GM18909 (cell line): ENCODE data around the gene CYB5R3.

Experiments used
- ATAC-seq: cut with Tn5 transposase; IDR thresholded peaks from one replicate; pipeline ENCODE4 v1.9.1; 2021; ENCODE audit warnings: mild to moderate bottlenecking; ENCODE audit not compliant: unreplicated experiment, poor library complexity

The CYB5R3 gene

GRCh38 chr22:42649246-42650099, at the start of gene CYB5R3:
Gene CYB5R3 (minus strand): TSS chr22:42649392. CDS start chr22:42649315, 77 bp downstream.
- peak; percentile 66 for ATAC-seq

DNA sequence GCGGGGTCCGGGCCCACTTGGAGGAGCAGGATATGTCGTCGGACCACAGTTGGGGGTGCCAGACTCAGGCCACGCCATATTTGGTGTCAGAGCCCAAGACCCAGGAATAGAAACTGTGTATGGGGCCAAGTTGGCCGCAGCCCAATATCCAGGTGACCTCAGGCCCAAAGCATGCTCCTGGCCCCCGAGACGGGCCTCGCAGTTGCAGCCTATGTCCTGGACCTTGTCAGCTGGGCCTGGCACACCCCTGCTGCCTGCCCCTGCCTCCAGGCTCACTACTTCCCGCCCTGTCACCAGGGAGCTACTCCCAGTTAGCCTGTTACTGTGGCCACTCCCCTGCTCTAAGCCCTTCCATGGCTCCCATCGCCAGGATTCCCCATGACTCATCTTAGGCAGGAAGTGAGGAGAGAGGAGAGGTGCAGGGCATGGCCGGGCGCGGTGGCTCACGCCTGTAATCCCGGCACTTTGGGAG, 48.4 kb upstream of the CYB5R3 start:
- ATAC-seq: no peak

- ATAC-seq: no peak
Observed at GRCh38 chr22:42696331-42696967, 47.3 kb upstream of the CYB5R3 start.

DNA sequence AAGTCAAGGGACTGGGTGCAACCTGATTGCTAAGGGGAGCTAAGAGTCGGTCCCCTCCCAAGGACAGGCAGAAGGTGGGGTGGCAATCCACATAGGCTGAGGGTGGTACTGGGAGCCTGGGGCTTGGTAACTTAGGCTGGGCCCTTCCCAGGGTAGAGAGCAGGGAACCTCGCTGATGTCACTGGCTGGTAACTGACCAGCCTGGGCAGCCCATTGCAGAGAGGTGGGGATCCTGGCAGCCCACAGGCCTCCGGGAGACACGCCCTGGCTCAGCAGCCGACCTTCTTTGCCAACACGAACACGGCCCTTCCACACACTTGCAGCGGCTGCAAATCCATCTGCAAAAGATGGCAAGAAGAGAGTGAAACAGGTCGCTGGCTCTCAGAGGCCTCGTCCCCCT, 46.1 kb upstream of the CYB5R3 start:
- no peak for ATAC-seq

DNA sequence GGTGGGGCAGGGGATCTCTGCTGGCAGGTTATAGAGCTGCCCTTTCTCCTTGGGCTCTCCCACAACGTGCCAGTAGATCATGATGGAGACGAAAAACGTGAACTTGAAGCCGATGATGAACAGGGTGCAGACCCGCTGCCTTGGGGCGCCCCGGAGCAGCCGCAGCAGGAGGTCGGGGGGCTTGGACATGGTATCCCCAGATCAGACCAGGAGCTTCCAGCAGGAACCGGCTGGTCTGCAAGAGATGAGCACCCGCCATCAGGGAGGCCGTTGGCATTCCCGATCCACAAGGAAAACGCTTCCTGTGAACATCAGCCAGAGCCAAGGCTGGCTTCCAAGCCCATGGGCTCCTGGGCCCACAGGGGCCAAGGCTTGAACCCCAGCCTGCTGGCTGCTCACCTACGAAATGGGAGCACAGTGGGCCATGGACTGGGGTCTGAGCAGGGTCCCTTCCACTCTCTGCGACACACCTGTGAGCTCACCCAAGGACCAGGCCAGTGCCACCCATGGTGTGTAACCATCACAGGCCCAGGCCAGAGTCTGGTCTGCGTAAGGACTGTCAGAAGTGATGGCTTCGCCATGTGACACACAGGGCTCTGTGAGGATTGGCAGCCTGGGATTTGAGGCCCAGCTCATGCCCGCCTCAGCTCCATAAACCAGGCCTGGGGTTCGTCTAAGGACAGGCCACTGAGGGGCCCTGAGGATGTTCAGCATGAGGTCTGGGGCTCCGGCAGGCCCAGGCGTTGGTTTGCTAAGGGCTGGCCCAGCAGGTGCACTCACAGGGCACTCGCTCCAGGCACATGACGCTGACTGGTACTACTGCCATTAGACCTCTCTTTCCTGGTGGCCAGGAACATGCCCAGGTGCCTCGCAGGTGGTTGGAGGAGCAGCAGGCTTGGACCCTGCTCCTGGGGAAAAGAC, 44.8 kb upstream of the CYB5R3 start:
- no peak for ATAC-seq

- ATAC-seq: no peak
Observed at GRCh38 chr22:42693055-42693762, 44.0 kb upstream of the CYB5R3 start.

DNA sequence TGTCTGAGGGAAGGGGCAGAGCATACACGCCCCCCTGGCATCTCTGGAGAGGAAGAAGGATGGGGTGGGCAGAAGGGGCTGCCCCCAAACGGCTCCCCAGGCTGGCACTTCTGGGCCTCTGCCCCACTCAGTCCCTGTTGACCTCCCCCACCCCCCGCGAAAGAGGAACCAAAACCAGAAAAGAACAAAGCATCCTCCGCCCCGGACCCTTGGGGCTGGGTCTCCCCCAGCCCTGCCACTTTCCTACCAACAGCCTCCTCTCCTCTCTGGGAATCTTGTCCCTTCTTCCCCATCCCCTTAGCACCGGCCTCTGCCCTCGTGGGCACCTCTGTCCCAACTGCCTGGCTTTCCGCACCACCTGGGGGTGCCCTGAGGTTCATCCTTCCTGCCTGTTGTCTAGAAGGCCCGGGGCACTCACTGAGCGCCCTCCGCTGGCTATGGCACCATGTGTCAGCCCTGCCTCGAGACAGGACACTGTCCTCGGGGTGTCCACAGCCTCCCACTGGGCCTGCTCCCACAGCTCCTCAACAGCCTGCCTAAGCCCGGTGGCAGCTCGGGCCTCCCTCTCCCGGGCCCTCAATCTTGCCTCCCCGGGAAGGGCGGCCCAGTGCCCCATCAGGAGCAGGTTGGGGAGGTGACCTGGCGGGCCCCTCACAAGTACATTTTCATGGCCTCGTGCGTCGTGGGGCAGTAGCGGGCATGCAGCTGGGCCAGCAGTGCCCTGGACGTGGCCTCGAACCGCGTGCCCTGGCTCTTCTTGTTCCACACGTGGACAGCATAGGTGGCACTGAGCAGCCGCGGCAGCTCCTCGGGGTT, 43.3 kb upstream of the CYB5R3 start:
- ATAC-seq: no peak

DNA sequence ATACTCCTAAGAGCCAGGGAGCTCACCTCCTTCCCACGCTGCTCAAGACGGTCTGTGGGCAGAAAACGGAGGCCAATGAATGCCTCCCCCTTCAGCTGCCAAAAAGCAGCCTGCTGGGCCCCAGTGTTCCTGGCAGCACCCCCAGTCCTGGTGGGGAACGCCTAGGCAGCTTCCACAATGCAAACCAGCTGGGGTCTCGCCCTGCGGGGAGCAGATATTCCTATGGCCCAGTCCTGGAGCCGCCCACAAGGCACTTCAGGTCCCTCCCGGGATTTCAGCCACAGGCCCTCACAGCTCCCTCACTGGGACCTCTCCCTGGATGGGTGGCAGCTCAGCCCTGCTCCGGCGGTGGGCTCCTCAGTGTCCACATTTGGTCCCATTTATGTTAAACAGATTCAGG, 42.2 kb upstream of the CYB5R3 start:
- ATAC-seq: no peak

DNA sequence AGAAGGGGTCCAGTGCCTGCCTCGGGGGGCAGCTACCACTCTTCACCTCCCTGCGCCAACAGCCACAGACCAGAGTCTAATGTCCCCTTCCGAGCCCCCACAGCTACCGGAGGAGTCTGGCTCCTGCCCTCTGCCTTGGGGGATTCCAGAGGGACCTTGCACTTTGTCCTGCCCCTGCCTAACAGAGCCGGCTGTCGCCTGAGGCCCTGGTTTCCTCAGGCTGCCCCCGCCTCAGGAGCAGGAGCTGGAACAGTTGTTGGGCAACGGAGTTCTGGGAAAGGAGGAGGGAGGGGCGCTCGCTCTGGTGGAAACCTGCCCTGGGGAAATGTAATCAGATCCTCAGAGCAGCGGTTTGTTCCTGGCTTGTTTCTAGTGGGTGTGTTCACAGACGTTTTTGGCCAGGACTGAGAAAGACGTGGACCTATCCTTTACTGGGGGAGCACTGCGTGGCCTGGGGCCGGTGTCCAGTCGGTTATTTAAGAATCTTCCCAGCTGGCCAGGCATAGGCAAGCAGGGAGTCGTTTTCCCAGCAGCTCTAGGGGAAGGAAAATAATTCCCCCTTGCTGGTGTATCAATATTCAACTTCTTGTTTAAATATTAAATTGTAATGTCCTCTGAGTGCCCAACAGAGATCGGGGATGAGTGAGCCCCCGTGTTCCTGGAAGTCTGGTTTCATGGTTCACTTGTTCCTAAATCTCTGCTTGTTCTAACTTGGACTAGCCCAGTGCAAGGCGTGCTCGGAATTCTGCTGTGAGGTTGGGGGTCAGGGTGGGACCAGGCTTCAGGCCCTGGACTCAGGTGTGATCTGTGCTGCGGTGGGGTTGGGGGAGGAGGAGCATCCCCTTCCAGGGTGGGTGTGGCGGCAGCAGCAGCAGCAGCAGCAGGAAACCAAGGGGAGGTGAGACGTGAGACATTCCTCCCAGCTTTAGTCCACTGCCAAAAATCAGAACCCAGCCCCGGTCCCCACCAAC, 39.3 kb upstream of the CYB5R3 start:
- no peak for ATAC-seq

DNA sequence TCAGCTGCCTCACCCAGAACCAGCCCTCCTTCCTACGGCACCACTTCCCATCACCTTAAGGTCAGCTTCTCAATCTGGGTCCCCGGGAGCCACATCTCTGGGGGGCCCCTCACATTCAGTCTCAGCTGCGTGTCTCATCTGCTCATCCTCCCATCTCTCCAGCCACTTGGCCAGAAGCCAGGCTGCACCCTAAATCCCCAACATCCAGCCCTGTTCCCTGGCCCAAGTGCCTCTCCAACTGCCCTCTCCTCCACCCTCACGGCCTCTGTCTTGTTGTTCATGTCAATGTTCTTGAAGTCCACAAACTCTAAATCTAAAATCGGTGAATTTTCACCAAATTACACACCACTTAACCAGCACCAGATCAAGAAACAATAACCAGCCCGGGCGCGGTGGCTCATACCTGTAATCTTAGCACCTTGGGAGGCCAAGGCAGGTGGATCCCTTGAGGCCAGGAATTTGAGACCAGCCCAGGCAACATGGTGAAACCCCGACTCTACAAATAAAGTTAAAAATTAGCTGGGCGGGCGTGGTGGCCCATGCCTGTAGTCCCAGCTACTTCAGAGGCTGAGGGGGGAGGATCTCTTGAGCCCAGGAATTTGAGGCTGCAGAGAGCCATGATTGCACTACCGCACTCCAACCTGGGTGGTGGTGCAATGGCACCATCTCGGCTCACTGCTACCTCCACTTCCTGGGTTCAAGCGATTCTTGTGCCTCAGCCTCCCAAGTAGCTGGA, 37.7 kb upstream of the CYB5R3 start:
- no peak for ATAC-seq

DNA sequence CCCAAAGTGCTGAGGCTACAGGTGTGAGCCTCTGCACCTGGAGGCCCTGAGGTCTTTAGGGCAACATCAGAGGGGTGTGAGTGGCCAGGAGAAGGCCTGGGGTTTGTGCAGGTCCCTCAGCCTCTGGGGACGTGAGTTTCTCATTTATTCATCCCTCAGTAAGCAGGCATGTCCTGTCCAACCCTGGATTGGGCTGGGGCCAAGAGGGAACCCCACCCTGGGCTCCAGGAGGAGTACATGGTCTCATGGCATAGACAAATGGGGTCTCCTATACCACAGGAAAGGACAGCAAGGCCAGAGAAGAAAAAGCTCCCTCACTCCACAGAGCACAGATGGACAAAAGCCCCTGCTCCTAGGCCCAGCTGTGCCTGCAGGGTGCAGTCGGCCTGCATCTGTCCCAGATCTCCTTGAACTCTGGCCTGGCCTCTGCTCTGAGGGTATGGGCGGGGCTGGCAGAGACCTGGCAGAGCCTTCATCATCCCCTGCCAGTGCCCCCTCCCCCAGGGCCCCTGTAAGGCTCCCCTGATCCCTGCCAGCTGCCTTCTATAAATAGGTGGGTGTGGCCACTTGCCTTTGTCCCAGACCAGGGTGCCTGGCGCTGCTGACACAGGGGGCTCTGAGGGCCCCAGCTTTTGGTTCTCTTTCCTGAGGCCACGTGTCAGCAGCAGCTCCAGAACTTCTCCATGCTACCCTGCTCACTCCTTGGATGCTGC, 36.9 kb upstream of the CYB5R3 start:
- ATAC-seq: no peak

DNA sequence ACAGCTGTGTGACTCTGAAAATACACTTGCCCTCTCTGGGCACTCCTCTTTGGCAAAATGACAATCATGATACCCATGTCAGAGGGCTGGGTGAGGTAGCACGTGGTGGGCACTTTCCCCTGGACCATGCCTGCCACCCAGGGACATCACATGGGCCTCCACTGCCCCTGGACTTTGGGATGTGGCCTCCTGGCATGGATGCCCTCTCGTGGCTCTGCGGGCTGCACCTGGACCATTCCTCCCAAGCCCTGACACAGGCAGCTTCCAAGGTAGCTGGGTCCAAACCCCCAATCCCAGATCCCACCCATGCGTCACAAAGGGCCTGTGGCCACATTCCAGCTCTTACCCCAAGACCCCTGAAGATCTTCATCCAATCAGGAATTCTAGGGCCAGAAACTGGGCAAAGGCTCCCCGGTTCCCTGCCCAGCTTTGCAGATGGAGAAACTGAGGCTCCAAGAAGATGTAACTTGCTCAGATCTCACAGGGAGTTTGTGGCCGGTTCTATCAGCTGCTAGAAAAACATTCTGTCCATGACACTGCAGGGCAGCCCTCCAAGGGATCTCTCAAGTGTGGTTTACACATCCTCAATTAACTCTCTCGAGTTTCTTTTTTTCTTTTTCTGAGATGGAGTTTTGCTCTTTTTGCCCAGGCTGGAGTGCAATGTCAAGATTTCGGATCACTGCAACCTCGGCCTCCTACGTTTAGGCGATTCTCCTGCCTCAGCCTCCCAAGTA, 35.4 kb upstream of the CYB5R3 start:
- no peak for ATAC-seq

DNA sequence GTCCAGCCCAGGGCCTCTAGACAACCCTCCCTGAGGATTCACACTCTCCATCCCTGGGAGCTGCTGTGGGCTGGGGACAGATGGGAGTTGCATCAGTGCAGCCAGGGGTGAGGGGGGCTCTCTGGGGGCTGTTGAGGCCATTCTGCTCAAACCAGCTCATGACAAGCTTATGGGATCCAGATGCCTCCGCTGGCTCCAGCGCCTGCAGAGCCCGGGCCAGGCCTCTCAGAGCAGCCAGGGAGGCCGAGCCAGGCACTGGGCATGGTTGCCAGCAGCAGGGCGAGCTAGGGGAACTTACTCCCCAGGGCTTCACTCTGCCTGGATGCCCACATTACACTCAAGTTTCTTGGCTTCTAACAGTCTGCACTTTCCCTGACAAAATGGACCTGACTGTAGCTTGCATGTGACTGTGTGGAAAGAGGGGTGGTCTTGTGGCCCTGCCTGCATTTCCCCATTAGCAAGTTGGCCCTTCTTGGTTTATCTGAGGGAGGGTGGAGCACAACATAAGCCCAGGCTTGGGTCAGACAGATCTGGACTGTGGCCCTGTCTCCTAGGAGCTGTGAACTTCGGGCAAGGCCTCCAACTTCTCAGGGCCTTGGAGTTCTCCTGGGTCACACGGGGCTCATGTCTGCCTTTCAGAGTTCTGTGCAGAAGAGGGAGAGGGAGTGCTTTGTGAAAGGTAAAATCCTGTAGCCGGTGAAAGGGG, 34.5 kb upstream of the CYB5R3 start:
- ATAC-seq: no peak

DNA sequence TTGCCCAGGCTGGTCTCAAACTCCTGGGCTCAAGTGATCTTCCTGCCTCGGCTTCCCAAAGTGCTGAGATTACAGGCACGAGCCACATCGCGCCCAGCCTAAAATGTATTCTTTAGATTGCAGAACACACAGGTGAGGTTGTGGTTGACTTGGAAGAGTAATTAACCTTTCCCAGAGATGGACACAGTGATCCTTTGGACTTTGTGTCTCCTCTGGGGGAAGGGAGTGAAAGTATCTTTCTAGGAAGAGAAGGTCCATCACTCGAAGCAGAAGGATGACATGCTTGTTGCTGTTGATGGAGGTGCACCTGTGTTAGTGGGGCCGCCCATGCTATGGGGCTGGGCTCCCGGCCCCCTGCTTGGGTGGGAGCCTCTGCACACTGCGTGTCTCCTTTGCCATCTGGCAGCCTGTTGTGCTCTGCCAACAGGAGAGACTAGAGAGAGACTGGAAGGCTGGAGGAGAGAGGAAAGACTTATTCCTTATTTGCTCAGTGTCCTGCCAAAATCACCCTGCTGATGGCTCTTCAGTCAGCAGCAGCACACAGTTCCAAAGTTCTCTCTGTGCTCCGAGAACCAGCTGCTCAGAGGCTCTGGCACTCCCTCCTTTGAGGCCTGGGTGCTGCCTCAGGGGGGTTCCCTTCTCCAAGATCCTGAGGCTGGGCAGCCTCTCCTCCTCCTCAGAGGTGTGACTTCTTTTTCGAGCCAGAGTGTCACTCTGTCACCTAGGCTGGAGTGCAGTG, 33.1 kb upstream of the CYB5R3 start:
- no peak for ATAC-seq

- ATAC-seq: no peak
Observed at GRCh38 chr22:42680648-42681047, 31.5 kb upstream of the CYB5R3 start.
